ENCODE measurements around the gene NAP1L4. TPM values are rescaled to one million over a fixed set of nuclear protein-coding genes. Genes with fewer than 3 reads are reported as not detected.

The NAP1L4 gene
- total RNA-seq, 2 donors from 2014 or later, result 45.9 to 57.7 TPM

DNA sequence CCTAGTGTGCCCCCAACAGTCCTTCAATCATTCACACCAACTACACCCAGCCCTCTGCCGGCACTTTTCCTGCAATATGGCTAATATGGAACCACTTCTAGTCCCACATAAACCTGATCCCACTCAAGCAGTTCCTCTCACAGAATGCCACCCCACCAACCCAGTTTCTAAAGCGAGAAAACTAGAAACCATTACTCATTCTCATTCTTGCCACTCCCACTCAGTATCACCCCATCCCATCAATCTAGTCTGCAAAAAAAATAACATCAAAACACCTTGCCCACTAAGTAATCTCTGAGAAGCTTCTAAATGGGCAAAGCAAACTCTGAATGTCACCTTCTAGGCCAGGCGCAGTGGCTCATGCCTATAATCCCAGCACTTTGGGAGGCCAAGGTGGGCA, 17.9 kb downstream of the NAP1L4 start:
- no peak for ATAC-seq
- no peak for TF ChIP-seq POLR2A (IDR thresholded peaks at IDR 0.05)
- TF ChIP-seq, protein P1, sequence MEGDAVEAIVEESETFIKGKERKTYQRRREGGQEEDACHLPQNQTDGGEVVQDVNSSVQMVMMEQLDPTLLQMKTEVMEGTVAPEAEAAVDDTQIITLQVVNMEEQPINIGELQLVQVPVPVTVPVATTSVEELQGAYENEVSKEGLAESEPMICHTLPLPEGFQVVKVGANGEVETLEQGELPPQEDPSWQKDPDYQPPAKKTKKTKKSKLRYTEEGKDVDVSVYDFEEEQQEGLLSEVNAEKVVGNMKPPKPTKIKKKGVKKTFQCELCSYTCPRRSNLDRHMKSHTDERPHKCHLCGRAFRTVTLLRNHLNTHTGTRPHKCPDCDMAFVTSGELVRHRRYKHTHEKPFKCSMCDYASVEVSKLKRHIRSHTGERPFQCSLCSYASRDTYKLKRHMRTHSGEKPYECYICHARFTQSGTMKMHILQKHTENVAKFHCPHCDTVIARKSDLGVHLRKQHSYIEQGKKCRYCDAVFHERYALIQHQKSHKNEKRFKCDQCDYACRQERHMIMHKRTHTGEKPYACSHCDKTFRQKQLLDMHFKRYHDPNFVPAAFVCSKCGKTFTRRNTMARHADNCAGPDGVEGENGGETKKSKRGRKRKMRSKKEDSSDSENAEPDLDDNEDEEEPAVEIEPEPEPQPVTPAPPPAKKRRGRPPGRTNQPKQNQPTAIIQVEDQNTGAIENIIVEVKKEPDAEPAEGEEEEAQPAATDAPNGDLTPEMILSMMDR (IDR thresholded peaks at IDR 0.05), result no peak
- Histone ChIP-seq H3K36me3 (replicated peaks in 1 of 2; ENCODE audit: insufficient read depth in 1 of 2, low read depth in 2 of 2) (peaks cover 0 to 45% of the 10 kb centered on the region in 2 donors), H3K27ac (no peak overlapping the region), H3K9me3 (no peaks in the 10 kb centered on the region), H3K4me3 (no peak overlapping the region), H3K27me3 (no peaks in the 10 kb centered on the region), H3K4me1 (no peaks in the 10 kb centered on the region)
- intact Hi-C loops (cut with DNase I), result no loop called here
- 90 to 99% methylated on average over 3 of the region's 3 CpGs for WGBS, 2 donors
- DNase-seq, result no peak

GRCh38 chr11:2968341-2968900, 23.7 kb downstream of the NAP1L4 start:
- DNase-seq (no peak), ATAC-seq (no peak)
- Histone ChIP-seq H3K36me3 (replicated peaks in 1 of 2; ENCODE audit: insufficient read depth in 1 of 2, low read depth in 2 of 2) (peaks cover 4 to 43% of the 10 kb centered on the region in 2 donors), H3K27ac (no peak overlapping the region), H3K4me3 (no peak overlapping the region), H3K9me3 (no peaks in the 10 kb centered on the region), H3K4me1 (no peaks in the 10 kb centered on the region), H3K27me3 (no peaks in the 10 kb centered on the region)
- TF ChIP-seq POLR2A (IDR thresholded peaks at IDR 0.05), result no peak
- TF ChIP-seq, protein P1 (IDR thresholded peaks at IDR 0.05), result no peak
- WGBS, 2 donors, result 75 to 83% methylated on average over 6 of the region's 6 CpGs
- intact Hi-C loops (cut with DNase I), result no loop called here

- no peak for ATAC-seq
- intact Hi-C loops (cut with DNase I), result no loop called here
- Histone ChIP-seq H3K9me3 (no peaks in the 10 kb centered on the region), H3K4me3 (no peak overlapping the region), H3K27me3 (no peaks in the 10 kb centered on the region), H3K4me1 (no peaks in the 10 kb centered on the region), H3K27ac (no peak overlapping the region), H3K36me3 (replicated peaks in 1 of 2; ENCODE audit: insufficient read depth in 1 of 2, low read depth in 2 of 2) (peaks cover 4 to 27% of the 10 kb centered on the region in 2 donors)
- TF ChIP-seq POLR2A (IDR thresholded peaks at IDR 0.05), result no peak
- TF ChIP-seq, protein P1 (IDR thresholded peaks at IDR 0.05), result no peak
- no peak for DNase-seq
- 76 to 79% methylated on average over 2 to 4 of the region's 4 CpGs for WGBS, 2 donors
Measured at GRCh38 chr11:2964782-2965181, 27.3 kb downstream of the NAP1L4 start.

DNA sequence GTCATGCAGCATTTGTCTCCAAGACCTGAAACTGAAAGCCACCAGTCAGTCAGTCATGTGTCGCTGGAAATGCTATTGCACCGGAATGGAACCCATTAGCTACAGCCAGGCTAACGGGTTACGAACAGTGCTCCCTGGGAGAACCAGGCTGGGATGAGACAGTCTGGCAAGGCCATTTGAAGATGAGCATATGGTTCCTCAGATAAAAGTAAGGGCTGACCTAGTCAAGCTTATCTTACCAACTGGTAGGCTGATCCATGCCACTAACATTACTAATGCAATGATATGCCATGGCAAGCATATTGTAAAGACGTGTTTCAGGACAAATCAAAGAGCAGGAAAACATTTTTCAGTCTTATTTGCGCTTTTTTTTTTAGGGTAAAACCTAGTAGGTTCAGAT, 28.4 kb downstream of the NAP1L4 start:
- no peak for TF ChIP-seq POLR2A (IDR thresholded peaks at IDR 0.05)
- TF ChIP-seq, protein P1 (IDR thresholded peaks at IDR 0.05), result no peak
- no peak overlapping the region for H3K4me3 ChIP-seq
- intact Hi-C loops (cut with DNase I), result no loop called here
- DNase-seq, result no peak
- ATAC-seq, result no peak
- 95 to 97% methylated on average over 6 of the region's 6 CpGs for WGBS, 2 donors
- H3K36me3 ChIP-seq (replicated peaks in 1 of 2; ENCODE audit: insufficient read depth in 1 of 2, low read depth in 2 of 2), result peaks cover 4 to 24% of the 10 kb centered on the region in 2 donors
- no peaks in the 10 kb centered on the region for H3K27me3 ChIP-seq
- no peaks in the 10 kb centered on the region for H3K4me1 ChIP-seq
- no peak overlapping the region for H3K27ac ChIP-seq
- H3K9me3 ChIP-seq, result no peaks in the 10 kb centered on the region

GRCh38 chr11:2963112-2963754, 28.9 kb downstream of the NAP1L4 start:
- no peak for DNase-seq
- H3K9me3 ChIP-seq, result no peaks in the 10 kb centered on the region
- no peak for ATAC-seq
- no peaks in the 10 kb centered on the region for H3K4me1 ChIP-seq
- WGBS, 2 donors, result 81 to 90% methylated on average over 7 of the region's 7 CpGs
- no peak overlapping the region for H3K27ac ChIP-seq
- TF ChIP-seq, protein P1 (IDR thresholded peaks at IDR 0.05), result no peak
- no peak for TF ChIP-seq POLR2A (IDR thresholded peaks at IDR 0.05)
- no peaks in the 10 kb centered on the region for H3K27me3 ChIP-seq
- H3K4me3 ChIP-seq, result no peak overlapping the region
- peaks cover 4 to 25% of the 10 kb centered on the region in 2 donors for H3K36me3 ChIP-seq (replicated peaks in 1 of 2; ENCODE audit: insufficient read depth in 1 of 2, low read depth in 2 of 2)
- intact Hi-C loops (cut with DNase I), result no loop called here
